ENCODE measurements around the gene VASN.
A peak's percentile ranks its signal among the peaks of the same experiment; 100 is the strongest.

The VASN gene

DNA sequence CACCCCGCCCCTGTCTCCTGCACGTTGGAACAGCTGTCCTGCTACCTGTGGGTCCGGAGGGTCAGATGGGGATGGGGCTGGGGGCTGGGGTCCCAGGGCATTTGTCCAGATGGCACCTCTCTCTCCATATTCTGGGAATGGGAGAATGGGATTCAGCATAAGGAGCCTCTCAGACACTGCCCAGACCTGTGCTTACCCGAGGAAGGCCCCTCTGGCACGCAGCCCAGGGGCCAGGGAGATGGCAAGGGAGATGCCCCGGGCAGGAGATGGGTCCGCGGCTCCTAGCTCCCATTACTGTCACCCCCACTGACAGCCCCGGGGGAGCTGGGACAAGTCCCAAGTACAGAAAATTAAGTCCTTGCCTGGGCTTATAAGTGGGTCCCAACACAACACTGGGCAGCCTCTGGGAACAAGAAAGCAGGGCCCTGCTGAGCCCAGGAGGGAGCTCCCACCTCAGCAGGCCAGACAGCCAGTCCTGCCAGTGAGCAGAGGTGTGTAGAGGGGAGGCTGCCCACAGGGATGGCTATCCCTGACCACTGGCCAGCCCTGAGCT, 1.8 kb downstream of the VASN start:
- peak; percentile 79 for DNase-seq

DNA sequence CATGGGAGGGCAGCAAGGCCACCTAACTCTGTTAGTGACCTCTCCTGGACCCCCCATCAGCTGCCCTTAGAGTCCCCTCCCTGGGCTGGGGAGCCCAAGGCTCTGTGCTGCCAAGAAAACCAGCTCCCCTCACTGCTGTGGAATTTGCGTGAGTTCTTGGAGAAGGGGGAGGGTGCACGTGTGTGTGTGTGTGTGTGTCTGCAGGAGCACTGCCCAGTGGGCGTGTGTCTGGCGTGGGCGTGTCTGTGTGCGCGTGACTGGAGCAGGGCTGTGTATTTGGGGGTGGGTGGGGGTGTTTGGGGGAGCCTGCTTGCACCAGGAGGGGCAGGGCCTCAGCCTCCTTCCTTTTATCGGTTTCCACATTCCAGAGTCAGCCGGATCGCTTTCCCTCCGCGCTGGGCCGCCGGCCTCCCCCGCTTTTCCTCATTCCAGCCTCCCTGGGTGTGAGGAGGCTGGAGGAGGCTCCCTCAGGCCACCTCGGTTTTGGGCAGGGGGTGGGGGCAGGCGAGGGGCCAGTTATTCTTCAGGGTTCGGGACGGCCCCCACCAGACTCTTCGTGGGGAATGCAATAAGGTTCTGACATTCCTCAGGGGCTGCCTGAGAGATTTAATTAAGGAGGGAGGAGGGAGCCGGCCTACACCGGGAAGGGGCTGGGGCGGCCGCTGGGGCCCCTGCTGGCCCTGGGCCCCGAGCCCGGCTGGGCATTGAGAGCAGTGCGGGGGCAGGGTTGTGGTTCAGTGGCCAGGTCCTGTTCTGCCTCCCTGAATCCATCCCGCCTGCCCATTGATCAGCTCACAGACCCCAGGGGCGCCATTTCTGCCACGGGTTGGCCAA, 2.5 kb downstream of the VASN start:
- peak; percentile 98 for DNase-seq

DNA sequence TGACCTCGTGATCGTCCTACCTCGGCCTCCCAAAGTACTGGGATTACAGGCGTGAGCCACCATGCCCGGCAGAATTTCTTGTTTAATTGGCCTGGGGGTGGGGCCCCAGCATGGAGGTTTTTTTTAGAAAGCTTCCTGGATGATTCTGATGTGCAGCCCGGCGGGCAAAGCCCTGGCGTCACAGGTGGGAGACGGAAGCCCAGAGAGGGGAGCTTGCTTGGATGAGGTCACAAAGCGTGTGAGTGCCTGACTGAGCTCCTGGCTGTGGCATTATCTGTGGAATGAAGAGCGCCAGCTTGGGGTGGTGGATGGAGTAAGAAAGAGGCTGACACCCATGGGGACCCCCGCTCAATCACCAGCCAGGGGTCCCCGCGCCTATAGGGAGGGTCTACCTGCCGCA, 4.1 kb downstream of the VASN start:
- DNase-seq, result peak; percentile 88

DNA sequence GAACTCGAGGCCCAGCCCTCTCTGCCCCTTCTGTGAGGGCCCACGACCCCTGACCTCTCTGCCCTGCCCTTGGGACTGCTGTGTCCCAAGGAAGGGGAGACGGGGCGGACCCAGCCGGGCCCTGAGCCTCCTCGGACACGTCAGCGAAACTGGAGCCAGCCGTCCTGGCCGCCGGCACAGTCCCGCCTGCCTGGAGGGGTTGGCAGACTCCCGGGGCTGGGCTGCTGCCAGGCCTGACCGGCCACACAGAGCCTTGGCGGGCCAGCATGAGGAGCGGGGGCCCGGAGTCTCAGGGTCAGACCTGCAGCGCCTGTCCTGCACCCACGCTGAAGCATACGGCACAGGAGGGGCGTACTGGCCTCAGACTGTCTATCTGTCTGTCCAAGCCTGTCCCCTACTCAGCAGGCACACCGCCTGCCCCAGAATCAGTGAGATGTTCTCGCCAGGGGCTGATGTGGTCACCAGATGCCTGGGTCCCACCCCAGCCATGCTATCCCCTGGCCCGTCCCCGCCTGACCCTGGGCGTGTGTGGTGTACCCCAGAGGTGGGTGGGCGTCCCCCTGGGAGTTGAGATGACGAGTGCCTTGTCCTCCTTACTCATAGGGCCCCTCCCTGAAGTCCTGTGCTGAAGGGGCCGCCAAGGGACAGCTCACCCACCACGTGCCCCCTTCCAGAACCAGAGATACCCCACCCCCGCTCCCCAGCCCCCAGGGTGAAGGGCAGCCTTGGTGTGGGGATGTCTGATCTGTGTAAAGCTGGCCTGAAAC, 4.7 kb downstream of the VASN start:
- DNase-seq, result peak; percentile 65

DNA sequence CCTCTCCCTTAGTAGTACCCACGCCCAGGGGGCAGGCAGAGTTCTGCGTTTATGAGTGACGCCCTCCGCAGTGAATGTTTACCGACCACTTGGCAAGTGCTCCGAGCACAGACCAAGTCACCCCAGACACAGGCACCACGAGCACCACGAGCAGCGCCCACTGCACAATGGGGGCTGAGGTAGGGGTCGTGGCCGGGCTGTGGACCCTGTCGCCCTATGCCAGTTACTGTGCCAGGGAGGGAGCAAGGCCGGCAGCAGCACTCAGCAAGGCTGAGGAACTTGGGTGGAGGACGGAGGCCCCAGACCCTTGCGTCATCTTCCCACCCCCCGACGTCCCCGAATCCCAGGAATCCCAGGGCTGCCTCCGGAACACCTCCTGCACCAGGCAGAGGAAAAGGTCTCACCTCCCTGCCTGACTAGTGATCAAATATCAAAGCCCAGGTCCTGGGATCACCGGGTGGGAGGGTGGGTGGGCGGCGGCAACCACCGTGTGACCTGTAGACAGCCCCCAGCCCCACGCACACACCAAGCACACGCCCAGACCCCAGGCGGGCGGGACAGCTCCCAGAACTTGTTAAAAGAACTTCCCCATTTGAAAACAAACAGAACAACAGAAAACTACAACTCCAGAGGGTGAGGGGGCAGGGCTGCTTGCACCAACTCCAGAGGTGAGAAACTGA, 5.4 kb downstream of the VASN start:
- no peak for DNase-seq

DNA sequence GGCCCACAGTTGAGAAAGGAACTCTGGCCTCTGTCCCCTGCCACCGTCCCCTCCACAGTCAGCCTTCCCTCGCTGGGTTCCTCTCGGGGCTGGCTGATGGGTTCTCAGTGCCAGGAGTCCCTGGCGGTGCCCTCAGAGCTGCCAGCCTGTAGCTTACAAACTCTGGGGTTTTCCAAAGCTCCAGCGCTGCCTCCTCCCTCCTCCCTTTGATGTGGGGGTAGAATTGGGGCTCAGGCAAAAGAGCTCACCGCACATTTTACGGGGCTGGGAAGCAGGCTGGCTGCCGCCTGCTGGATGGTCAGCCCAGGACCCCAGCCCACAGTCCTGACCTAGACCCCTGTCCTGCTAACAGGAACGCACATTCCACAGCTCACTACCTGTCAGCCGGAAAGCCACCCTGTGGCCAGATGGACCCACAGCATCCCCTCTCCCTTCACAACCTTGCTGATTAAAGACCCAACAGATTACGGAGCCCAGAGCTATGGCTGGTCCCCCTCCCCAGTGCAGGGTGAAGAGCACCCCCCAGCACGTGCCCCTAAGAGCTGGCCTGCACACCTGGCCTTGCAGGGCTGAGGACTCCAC, 6.0 kb downstream of the VASN start:
- no peak for DNase-seq

DNA sequence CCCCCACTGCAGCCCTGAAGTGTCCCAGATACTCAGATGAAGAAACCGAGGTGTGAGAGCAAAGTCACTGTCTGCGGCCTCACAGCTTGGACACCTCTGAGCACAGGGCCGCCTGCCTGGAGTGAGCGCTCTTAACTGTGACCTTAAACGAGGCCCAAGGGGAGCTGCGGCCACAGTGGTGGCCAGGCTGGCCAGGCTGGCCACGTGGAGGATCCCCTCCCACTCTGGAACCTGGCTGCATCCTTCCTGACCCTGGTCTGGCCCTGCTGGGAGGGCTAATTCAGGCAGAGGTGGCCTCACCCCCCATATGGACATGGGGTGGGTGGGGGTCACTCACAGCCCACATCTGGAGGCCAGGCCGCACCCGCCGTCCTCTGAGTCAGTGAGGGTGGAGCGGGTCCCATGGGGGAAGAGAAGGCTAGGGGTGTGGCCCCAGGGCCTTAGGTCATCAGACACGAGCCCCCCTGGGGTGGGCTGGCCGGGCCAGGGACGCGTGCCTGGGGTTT, 6.6 kb downstream of the VASN start:
- DNase-seq, result no peak

DNA sequence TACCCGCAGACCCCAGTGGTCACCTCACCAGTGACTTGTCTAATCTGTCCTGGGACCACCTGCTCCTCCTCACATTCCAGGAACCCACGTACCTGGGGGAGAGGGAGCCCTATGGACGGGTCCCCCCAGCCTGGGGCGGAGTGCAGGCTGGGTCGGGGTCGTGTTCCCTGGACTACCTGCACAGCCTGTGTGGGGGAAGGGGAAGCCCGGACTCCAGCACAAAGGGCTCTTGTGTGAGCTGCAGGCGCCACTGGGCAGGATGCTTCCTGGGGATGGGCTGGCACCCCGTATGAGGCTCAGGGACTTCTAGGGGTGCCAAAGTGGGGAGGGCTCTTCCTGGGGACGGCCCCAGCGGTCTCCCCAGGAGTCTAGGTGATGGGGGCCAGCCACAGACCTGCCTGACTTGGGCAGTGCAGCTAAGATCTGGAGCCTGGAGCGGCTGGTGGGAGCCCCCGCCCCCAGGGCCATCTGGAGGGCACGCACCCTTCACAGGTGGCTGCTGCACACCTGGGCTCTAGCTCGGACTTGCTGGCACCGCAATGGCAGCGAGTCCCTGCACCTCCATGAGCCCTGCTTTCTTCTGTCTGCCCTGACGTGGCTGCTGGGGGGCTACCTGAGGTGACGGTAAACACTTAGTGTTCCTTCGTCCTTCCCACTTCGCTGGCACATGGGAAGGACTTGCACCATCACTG, 7.5 kb downstream of the VASN start:
- DNase-seq, result no peak

DNA sequence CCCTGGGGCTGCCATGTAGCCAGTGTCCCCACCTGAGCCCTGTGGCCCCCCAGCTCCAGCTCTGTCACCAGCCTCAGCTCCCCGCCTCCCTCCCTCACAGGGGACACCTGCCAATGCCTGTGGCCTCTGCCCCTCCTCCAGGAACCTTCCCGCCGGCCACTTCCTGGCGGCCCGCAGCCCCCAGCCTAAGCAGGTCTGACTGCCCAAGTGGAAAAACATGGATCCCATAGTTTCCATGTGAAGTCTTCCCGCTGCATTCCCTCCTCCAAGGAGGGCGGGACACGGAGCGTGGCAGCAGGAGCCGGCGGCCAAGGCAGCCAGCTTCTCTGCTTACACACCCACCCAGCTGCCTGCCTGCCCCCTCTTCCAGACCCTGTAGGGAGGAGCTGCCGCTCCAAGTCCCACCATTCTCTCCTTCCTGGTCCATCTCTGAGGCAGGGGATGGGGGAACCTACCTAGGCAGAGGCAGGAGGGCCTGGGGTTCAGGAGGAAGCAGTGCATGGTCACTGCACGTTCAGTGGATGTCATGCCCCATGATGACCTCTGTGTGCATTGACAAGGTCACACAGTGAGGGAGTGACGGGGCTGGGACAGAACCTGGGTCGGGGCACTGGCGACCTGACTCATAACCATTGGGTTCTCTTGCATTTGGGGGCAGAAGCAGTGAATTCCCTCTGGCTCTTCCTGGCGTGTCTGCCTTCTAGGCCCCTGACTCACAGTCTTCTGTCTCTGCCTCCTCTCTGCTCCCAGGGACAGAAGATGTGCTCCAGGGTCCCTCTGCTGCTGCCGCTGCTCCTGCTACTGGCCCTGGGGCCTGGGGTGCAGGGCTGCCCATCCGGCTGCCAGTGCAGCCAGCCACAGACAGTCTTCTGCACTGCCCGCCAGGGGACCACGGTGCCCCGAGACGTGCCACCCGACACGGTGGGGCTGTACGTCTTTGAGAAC, 8.7 kb downstream of the VASN start:
- no peak for DNase-seq

DNA sequence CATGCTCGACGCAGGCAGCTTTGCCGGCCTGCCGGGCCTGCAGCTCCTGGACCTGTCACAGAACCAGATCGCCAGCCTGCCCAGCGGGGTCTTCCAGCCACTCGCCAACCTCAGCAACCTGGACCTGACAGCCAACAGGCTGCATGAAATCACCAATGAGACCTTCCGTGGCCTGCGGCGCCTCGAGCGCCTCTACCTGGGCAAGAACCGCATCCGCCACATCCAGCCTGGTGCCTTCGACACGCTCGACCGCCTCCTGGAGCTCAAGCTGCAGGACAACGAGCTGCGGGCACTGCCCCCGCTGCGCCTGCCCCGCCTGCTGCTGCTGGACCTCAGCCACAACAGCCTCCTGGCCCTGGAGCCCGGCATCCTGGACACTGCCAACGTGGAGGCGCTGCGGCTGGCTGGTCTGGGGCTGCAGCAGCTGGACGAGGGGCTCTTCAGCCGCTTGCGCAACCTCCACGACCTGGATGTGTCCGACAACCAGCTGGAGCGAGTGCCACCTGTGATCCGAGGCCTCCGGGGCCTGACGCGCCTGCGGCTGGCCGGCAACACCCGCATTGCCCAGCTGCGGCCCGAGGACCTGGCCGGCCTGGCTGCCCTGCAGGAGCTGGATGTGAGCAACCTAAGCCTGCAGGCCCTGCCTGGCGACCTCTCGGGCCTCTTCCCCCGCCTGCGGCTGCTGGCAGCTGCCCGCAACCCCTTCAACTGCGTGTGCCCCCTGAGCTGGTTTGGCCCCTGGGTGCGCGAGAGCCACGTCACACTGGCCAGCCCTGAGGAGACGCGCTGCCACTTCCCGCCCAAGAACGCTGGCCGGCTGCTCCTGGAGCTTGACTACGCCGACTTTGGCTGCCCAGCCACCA, 9.7 kb downstream of the VASN start:
- DNase-seq, result no peak

DNA sequence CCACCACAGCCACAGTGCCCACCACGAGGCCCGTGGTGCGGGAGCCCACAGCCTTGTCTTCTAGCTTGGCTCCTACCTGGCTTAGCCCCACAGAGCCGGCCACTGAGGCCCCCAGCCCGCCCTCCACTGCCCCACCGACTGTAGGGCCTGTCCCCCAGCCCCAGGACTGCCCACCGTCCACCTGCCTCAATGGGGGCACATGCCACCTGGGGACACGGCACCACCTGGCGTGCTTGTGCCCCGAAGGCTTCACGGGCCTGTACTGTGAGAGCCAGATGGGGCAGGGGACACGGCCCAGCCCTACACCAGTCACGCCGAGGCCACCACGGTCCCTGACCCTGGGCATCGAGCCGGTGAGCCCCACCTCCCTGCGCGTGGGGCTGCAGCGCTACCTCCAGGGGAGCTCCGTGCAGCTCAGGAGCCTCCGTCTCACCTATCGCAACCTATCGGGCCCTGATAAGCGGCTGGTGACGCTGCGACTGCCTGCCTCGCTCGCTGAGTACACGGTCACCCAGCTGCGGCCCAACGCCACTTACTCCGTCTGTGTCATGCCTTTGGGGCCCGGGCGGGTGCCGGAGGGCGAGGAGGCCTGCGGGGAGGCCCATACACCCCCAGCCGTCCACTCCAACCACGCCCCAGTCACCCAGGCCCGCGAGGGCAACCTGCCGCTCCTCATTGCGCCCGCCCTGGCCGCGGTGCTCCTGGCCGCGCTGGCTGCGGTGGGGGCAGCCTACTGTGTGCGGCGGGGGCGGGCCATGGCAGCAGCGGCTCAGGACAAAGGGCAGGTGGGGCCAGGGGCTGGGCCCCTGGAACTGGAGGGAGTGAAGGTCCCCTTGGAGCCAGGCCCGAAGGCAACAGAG, 10.5 kb downstream of the VASN start:
- no peak for DNase-seq

DNA sequence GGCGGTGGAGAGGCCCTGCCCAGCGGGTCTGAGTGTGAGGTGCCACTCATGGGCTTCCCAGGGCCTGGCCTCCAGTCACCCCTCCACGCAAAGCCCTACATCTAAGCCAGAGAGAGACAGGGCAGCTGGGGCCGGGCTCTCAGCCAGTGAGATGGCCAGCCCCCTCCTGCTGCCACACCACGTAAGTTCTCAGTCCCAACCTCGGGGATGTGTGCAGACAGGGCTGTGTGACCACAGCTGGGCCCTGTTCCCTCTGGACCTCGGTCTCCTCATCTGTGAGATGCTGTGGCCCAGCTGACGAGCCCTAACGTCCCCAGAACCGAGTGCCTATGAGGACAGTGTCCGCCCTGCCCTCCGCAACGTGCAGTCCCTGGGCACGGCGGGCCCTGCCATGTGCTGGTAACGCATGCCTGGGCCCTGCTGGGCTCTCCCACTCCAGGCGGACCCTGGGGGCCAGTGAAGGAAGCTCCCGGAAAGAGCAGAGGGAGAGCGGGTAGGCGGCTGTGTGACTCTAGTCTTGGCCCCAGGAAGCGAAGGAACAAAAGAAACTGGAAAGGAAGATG, 11.2 kb downstream of the VASN start:
- DNase-seq, result no peak

DNA sequence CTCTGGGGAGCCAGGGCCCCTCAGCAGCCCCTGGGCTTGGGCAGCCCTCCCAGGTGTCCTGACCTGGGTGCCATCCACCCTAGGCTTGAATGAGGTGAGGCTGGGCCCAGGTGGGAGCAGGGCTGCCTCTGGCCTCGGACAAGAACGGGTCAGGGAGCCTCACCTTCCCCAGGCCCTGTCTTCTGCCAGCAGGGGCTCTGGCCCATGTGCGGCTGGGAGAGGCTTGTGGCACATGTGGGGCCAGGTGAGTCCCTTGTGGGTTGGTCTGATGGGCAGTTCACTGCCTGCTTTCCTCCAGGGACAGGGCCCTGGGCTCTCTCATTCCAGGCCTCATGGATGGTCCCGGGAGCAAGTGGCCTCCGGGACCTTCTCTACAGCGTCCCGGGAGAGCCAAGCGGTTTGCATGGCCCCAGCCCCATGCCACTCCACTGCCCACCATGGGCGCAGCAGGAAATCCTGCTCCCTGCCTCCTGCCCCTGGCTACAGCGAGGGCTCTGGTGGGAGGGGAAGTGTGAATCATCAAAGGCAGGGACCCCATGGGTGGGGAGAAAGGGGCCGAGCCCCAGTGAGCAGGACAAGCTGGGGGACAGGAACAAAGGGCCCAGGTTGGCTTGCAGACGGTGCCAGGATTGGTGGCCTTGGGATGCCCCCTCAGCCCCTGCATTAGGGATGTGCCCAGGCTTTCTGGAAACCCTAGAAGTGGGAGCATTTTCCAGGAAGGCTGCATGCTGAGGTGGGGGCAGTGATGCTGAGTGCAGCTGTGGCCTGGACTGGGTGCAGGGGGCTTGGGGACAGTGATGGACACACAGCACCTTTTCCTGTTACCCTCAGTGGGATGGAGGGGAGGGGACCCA, 12.2 kb downstream of the VASN start:
- no peak for DNase-seq

DNA sequence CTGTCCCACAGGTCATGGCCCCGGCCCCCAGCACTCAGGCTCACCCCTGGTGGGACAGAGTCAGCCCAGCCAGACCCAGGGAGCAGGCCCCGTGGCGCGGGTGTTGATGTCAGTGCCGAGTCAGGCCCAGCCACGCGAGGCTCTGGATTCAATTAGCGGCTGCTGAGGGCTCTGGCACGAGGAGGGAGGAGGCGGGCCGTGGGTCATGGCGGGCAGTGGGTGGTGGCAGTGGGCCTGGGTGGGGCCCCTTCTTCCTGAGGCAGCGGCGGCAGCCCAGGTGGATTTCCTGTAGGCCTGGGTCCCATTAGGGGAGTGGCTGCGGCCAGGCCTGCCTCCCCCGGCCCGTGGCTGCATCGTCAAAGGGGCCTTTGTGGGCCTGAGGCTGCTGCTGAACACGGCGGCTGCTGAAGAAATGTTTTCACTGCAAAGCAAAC, 12.9 kb downstream of the VASN start:
- peak; percentile 16 for DNase-seq

DNA sequence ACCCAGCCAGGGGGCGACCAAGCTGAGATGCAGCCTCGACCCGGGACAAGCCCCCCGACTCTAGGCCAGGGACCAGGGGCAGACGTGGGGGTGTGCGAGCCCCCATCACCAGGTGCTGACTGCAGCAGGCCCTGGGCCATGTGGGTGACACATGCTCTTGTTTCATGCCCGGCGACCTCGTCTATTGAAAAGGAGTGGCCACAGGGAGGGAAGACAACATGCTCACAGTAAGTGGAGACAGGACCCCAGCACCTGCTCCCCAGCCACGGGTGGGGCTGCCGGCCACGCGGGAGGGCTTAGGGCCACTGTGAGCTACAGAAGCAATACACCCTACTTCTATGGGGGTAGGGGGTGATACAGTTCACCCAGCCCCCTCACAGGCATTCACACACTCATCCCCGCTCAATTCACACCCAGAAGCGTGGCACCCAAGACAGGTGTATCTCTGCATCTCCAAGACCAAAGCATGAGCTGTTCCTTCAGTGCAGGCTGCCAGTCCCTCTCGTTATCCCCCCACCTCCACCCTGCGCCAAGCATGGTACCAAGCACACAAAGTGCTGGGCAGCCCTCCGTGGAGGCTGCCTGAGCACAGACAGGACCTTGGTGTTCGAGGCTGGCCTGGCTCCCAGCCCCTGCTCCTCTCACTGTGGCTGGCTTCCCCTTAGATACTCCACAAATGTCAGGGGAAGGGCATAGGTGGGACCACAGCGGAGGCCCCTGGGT, 13.6 kb downstream of the VASN start:
- DNase-seq, result no peak

DNA sequence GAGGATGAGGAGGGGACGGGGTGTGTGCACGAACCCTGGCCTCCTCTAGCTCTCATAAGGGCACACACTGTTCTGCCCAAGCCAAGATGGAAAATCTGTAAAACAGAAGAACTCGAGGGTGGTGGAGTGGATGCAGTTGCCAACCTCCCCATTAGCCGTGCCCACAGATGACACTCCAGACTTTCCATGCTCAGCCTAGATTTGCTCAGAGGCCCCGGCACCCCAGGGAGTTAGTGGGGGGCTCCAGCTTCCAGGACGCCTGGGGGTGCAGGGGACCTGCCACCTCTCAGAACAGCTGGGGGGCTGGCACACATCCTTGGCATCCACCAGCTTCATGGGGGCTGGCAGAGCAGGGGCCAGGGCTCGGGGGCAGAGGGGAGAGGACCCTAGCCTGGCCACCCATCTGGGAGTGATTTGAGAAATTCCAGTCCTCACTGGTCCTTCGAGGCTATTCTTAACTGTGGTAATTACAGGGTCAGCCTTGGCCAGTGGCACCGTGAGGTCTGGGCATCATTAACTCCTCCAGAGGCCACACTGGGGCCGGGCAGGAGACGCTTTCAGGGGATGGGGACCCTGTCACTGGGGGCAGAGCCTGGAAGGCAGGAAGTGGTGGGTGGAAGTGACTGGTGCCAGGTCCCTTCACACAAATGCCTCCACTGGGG, 14.3 kb downstream of the VASN start:
- DNase-seq, result no peak

Data from NCI-H226 (cell line).